Neural progenitor cell (in vitro differentiated cells): ENCODE measurements around the gene STAT2.

Experiments
- CTCF ChIP-seq: fragments of 200-600 bp; sonication (generic); IDR thresholded peaks from 2 replicates; pipeline ENCODE4 v1.5.1; 2017; ENCODE audit warnings: antibody characterized with exemption, mild to moderate bottlenecking
- EZH2 ChIP-seq: fragments of 200-600 bp; sonication (generic); IDR thresholded peaks from 2 replicates; pipeline ENCODE4 v1.6.1; 2017; ENCODE audit warnings: antibody characterized with exemption, mild to moderate bottlenecking, moderate library complexity

DNA sequence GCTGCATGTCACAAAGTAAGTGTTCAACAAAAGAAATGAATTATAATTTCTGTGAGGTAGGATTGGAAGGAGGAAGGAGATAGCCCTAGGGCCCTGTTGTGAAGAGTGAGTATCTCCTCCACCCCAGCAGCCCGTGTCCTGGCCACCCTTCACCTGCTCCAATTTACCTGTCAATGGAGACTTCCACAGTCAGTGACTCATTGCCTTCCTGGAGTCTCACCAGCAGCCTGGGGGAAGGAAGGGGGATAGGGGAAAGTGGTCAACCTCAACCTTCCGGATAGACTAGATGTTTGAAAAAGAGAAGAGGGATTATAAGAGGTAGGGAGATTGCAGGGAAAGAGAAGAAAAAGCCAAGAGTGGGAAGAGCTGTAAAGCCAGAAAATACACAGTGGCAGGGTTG, 9.2 kb downstream of the STAT2 start:
- TF ChIP-seq CTCF (no peak), EZH2 (no peak)
